ENCODE data around the gene SPAG6.

Gene SPAG6

GRCh38 chr10:22434521-22434920 is 89.2 kb downstream of the SPAG6 start:
- DNase-seq (ENCODE audit: low read depth): no peak

GRCh38 chr10:22435650-22436049 is 90.4 kb downstream of the SPAG6 start:
- DNase-seq (ENCODE audit: low read depth): no peak

- DNase-seq (ENCODE audit: low read depth): no peak
These were observed 91.2 kb downstream of the SPAG6 start for GRCh38 chr10:22436526-22436892.

DNA sequence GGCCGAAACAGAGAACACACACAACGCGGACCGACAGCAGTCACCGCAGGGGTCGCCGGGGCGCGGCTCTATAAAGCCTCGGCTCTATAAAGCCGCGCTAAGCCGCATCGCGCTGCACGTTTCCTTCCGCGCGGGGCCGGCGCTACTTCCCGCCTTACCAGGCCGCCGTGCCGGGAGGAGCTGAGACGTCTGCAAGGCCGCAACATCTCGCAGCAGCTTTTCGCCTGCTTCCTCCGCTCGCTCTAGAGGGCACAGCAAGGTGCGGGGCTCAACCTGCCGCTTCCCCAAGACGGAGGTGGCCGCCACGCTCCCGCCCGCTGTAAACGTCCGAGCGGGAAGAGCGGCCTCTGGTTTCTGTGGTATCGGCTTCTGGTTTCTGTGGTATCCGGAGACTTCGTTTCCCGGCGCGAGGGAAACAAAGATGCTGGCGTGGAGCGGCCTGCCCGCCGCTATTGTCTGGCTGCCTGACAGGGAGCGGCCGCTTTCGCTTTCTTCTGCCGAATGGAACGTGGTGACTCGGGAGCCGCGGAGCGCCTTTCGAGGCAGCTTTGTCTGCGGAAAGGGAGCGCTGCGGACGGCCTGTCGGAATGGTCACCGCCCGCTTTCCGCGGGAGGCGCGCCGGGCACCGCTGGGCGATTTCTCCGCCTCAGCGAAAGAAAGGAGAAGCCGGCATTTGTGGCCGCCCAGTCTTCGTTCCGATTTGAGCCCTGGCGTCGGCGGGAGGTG is 91.8 kb downstream of the SPAG6 start:
- DNase-seq (ENCODE audit: low read depth): peak; percentile 87

GRCh38 chr10:22437620-22438588 is 92.6 kb downstream of the SPAG6 start:
- no peak for DNase-seq (ENCODE audit: low read depth)

GRCh38 chr10:22438711-22439110 is 93.4 kb downstream of the SPAG6 start:
- DNase-seq (ENCODE audit: low read depth): no peak

- DNase-seq (ENCODE audit: low read depth): no peak
These were observed 96.8 kb downstream of the SPAG6 start for GRCh38 chr10:22442063-22442462.

DNA sequence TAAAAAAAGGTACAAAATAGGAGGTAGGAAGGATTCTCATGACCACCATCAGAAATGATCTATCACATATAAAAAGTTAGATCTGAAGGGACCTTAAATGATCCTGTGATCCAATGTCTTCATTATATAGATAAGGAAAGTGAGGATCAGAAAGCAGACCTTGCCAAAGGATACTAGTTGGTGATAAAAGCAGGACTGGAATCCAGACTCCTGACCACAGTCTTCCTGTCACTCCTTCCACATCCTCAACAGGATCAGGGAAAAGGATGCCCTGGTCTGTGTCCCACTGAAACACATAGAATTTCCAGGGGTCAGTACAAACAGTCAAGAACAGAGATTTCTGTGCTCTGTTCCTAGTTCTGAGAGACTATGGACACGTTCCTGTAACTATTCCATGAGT is 97.2 kb downstream of the SPAG6 start:
- no peak for DNase-seq (ENCODE audit: low read depth)

DNA sequence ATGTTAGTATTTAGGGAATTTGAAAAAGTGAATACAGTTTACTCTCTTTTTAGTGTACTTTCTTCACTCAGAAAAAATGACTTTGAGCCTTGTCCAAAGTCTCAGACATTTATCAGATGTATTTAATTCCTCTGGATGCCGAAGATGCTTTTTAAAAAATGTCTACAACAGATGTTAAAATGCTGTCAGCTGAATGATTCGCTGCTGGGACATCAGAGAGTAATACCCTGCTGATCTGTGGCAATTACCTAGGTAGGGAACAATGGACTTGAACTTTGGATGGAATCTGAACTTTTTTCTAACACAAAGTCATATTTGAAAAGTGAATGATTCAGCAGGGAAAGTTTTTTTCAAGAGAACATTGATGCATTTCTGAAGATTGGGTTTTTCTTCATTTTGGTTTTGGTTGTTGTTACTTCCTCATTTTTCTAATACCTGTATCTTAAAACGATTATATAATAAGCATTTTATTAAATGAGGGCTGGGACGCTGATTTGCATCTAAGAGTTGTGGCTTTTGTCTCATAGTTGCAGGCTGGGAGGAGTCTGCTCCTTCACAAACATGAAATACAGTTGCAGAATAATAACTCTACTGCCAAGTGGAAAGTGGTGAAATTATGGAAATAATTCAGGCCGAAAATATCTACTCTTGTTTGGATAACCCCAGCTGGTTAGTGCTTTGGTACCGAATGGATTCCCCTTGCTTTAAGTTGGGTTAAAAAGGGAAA is 98.0 kb downstream of the SPAG6 start:
- no peak for DNase-seq (ENCODE audit: low read depth)

GRCh38 chr10:22444219-22444788 is 99.0 kb downstream of the SPAG6 start:
- DNase-seq (ENCODE audit: low read depth): no peak

GRCh38 chr10:22445495-22445894 is 100.2 kb downstream of the SPAG6 start:
- DNase-seq (ENCODE audit: low read depth): no peak

DNA sequence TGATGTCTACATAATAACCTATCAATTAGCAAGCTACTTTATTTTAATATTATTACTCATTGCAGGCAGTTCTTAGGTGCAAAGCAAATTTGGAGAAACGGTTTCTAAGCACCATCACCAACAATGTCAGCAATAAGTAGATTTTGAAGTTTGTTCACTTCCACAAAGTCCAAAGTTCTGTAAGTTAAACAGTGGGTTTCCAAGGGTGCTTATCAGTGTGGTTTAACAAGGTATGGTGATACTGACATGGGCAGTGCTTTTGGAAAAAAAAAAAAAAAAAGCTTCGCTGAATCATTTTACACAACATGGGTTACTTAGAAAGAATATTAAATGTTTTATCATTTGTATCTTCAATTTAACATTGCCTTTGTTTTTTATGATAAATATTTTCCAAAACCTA is 101.8 kb downstream of the SPAG6 start:
- DNase-seq (ENCODE audit: low read depth): no peak

- no peak for DNase-seq (ENCODE audit: low read depth)
These were observed 106.0 kb downstream of the SPAG6 start for GRCh38 chr10:22451346-22451745.

GRCh38 chr10:22453320-22453719 is 108.0 kb downstream of the SPAG6 start:
- no peak for DNase-seq (ENCODE audit: low read depth)

DNA sequence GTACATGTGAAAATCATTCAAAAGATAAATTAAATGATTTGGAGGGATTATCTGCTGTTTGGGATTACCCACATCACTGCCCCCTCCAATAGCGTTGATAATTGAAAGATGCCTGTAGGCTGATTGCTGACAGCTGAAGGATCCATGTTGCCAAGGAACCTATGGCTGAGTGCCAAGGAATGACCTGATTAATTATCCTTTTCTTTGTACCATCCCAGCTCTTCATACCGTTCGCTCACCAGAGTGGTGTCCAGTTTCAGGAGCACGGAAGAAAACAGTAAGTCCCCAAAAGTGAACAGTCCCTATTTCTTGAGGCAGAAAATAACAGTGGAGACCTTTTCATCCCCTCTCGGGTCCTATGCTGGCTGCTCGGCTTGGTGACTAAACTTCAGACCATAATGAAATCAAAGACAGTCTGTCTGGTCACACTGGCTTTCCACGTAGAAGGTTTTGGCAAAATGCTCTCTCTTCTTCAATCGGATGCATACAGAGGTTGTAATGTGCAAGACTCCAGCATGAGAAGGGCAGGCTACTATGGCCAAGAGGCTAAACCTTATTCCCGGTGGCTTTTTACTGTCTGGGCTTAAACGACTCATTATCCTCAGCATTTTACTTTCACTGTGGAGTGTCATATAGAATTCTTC is 108.8 kb downstream of the SPAG6 start:
- no peak for DNase-seq (ENCODE audit: low read depth)

DNA sequence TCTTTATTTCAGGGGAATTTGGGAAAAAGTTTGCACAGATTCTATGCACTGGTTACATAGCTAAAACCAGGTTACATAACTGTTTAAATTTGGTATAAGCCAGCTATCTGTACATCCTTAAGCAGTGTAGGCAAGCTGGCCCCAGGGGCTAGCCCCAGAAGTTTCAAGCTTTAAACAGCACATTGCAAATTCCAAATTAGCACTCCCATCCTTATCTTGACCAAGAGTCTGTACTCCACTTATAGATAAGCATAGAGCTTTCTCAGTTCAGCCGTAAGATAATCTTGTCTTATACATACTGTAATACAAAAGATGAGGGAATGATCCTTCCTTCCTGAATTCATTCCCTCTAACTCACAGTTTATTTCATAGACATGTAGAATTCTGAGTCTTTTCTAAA is 109.3 kb downstream of the SPAG6 start:
- DNase-seq (ENCODE audit: low read depth): no peak

- no peak for DNase-seq (ENCODE audit: low read depth)
These were observed 110.0 kb downstream of the SPAG6 start for GRCh38 chr10:22455068-22455857.

GRCh38 chr10:22456486-22456885 is 111.2 kb downstream of the SPAG6 start:
- DNase-seq (ENCODE audit: low read depth): no peak

DNA sequence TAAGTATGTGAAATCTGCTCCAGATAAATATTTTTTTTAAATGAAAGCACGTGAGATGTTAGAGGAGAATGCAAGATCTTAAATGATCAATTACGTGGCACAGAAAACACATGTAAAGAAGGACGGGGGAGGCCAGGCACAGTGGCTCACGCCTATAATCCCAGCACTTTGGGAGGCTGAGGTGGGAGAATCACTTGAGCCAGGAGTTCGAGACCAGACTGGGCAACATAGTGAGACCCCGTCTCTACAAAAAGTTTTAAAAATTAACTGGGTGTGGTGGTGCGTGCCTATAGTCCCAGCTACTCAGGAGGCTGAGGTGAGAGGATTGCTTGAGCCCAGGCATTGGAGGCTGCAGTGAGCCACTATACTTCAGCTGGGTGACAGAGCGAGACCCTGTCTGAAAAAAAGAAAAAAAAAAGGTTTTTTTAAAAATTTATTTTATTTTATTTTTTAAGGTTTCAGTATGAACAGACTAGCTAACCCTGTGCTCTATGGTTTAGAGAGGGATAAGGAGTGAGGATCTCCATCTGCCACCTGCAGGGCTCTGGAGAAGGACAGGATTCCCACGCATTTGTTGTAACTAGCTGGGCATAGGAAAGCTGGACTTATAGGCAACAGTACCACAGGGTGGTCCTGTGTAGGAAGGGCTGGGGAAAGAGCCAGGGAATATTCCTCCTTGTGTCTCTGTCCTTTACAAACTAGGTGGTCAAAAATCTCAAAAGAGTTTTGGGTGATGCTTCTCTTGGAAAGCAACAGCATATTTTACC is 113.2 kb downstream of the SPAG6 start:
- DNase-seq (ENCODE audit: low read depth): no peak

DNA sequence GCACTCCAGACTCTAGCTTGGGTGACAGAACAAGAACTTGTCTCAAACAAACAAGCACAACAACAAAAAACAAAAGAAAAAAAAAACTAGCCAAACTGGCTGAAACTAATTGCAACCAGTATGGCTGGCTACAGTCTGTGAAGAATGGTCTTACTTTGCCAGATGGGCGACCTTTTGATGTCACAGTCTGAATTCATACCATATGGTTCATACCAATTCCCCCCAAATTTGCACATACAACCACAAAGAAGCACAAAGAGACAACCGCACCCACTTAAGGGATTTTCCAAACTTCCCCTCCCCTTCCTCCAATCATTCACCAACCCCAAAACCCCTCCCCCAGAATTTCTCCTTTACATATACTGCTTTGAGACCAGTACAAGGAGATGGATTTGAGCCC is 114.2 kb downstream of the SPAG6 start:
- DNase-seq (ENCODE audit: low read depth): no peak
